AG04449 (cell line): ENCODE results near the gene TRIO.
"Not testable (repeated sequence)": the region's sequence is repeated elsewhere in the genome, so short reads cannot be mapped to it uniquely, and the experiment has no call there.

ENCODE experiments used
- CTCF ChIA-PET: fragments of 350-600 bp; formaldehyde crosslinking; extraction: SDS; loops from one replicate; lab custom pipeline; 2021; ENCODE audit warnings: antibody characterized with exemption; lab: Yijun Ruan, JAX
- POLR2A ChIA-PET: fragments of 400-600, 350-600 bp; formaldehyde crosslinking; extraction: SDS; loops from one replicate; lab custom pipeline; 2020; ENCODE audit warnings: antibody characterized with exemption, inconsistent platforms; lab: Yijun Ruan, JAX
- DNase-seq: peaks from one replicate; pipeline ENCODE4 v3.0.0-alpha.2; 2010; ENCODE audit warnings: low read depth, low spot score
- H3K4me3 ChIP-seq: 2 replicates; pipeline ENCODE4 v1.5.1; 2011; ENCODE audit warnings: low read depth, mild to moderate bottlenecking, control low read depth, low read length
- CTCF ChIP-seq: IDR thresholded peaks from one replicate; pipeline ENCODE4 v1.5.1; 2011; ENCODE audit warnings: mild to moderate bottlenecking, moderate library complexity, low read length, control low read depth, inconsistent platforms; ENCODE audit not compliant: insufficient read depth; ENCODE audit errors: missing control alignments

TRIO gene

DNA sequence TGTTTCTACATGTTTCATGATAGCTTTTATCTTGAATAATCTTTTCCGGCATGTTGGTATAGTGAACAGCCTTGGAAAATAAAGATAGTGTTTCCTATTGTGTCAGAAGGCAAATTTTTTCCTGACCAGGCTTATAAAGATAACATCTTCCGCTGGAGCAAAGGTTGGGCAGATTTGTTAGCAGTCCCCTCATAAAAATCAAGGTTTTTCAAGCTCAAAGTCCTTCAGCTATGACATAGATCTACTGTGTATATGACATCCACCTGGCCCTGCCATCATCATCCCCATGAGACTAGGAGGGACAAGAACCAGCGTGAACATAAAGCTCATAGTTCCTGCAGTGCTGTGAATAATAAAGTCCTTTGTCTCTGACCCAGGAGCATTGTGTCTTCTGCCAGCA, 408.1 kb downstream of the TRIO start:
- no peak for DNase-seq
- H3K4me3 ChIP-seq = no peak overlapping the region
- CTCF ChIA-PET = no interaction called here
- POLR2A ChIA-PET = no interaction called here
- TF ChIP-seq CTCF = no peak

DNA sequence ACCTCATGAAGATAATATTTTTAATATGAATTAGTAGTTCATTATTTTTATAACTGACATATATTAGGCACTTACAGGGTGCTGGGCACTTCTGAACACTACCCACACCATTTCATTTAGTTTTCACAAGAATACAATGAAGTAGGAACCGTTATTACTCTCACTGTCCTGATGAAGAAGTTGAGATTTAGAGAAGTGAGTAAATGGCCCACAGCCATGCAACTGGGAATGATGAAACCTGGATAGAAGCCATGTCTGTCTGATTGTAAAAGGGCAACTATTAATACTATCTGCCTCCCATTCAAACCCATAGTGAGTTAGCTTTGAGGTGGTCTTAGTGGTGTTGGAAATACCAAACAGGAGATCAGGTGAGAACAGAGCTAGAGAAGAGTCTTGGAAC, 408.9 kb downstream of the TRIO start:
- ChIA-PET POLR2A (no interaction called here), CTCF (no interaction called here)
- DNase-seq = no peak
- TF ChIP-seq CTCF = no peak
- H3K4me3 ChIP-seq = no peak overlapping the region

- CTCF ChIA-PET, DNase-seq, H3K4me3 ChIP-seq, POLR2A ChIA-PET: not testable (repeated sequence)
These were observed 411.1 kb downstream of the TRIO start for GRCh38 chr5:14554288-14554687.

DNA sequence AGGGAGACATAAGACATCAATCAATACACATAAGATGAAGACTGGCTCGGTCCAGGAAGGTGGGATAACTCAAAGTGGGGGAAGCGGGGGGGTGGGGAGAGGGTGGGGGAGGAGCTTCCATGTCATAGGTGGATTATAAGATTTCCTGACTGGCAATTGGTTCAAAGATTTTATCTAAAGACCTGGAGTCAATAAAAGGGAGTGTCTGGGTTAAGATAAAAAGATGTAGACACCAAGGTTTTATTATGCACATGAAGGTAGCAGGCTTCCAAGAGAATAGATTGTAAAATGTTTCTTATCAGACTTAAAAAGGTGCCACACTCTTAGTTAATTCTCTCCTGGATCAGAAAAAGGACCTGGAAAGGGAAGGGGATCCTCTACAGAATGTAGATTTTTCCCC, 412.9 kb downstream of the TRIO start:
- TF ChIP-seq CTCF = no peak

GRCh38 chr5:14557203-14557770, 414.1 kb downstream of the TRIO start:
- ChIA-PET CTCF (no interaction called here), POLR2A (no interaction called here)
- H3K4me3 ChIP-seq = no peak overlapping the region
- DNase-seq = no peak
- TF ChIP-seq CTCF = no peak

More for the DNA sequence above, 412.9 kb downstream of the TRIO start:
- CTCF ChIA-PET = no interaction called here
- no peak overlapping the region for H3K4me3 ChIP-seq
- POLR2A ChIA-PET = no interaction called here
- DNase-seq = no peak

GRCh38 chr5:14557791-14558415, 414.8 kb downstream of the TRIO start:
- DNase-seq = no peak
- CTCF ChIA-PET = no interaction called here
- POLR2A ChIA-PET = no interaction called here
- TF ChIP-seq CTCF = no peak
- H3K4me3 ChIP-seq = no peak overlapping the region
